Right lobe of liver (tissue), 6 donors: ENCODE results near the gene RFX8. TPM values are rescaled to one million over a fixed set of nuclear protein-coding genes. Genes with fewer than 3 reads are reported as not detected.

Experiments used
- ATAC-seq, 4 donors: fragments of 200-7000 bp; cut with Tn5 transposase; one replicate each; pipeline ENCODE4 v1.9.1; 2020; ENCODE audit warnings: mild to moderate bottlenecking in 4 of 4, moderate library complexity in 4 of 4
- DNase-seq, 3 donors: peaks; one replicate each; pipeline ENCODE4 v3.0.0-alpha.2; 2020
- H3K27ac ChIP-seq, 3 donors: fragments of 200-600 bp; one replicate each; pipeline ENCODE4 v1.8.0; 2022
- H3K27me3 ChIP-seq, 2 donors: fragments of 200-600 bp; one replicate each; pipeline ENCODE4 v1.8.0; 2022
- H3K36me3 ChIP-seq, 4 donors: fragments of 200-600 bp; sonication (generic) in 1 of 4; one replicate each; pipeline versions ENCODE4 v1.5.1 to v1.8.0; 2017 to 2022; ENCODE audit warnings: control low read depth in 1 of 4
- H3K4me1 ChIP-seq, 4 donors: fragments of 200-600 bp; sonication (generic) in 1 of 4; one replicate each; pipeline versions ENCODE4 v1.5.1 to v1.8.0; 2017 to 2022; ENCODE audit warnings: control low read depth in 1 of 4
- H3K4me3 ChIP-seq, 3 donors: fragments of 200-600 bp; one replicate each; pipeline ENCODE4 v1.8.0; 2022
- H3K9me3 ChIP-seq, 4 donors: fragments of 200-600 bp; sonication (generic) in 1 of 4; one replicate each; pipeline versions ENCODE4 v1.5.1 to v1.8.0; 2017 to 2022; ENCODE audit warnings: control low read depth in 1 of 4
- POLR2A ChIP-seq: fragments of 450-650 bp; IDR thresholded peaks from one replicate; pipeline ENCODE4 v1.6.1; 2017; ENCODE audit warnings: antibody characterized with exemption, mild to moderate bottlenecking
- WGBS: methylation state at CpG from one replicate; pipeline ENCODE4 v1.1.6; 2018; ENCODE audit warnings: low coverage, low lambda C conversion rate; ENCODE audit not compliant: insufficient coverage; ENCODE audit errors: missing lambda C conversion rate; 5-methylcytosine and 5-hydroxymethylcytosine counted together
- intact Hi-C, 2 donors: fragments of 100-400 bp; cut with DNase I; formaldehyde crosslinking; loops; one replicate each; pipeline versions ENCODE4 v1.11.2 to v1.14.1; 2022
- total RNA-seq, 6 experiments: library from RNA; depleted of rRNA in 2 of 6; stranded (reverse); fragments of >200 nt in 2 of 6; fragmentation: NEBNext Ultra II Directional in 3 of 6; extraction: Animal tissue kit (Norgen Biotek cat#: 25700) in 3 of 6; gene quantifications; one replicate each; pipeline versions ENCODE4 v1.1.0 to v1.2.4, GENCODE V29; 2016 to 2023
- TF ChIP-seq, protein P1 (sequence below), 4 donors: fragments of 200-600 bp in 3 of 4; fragments of 450-650 bp in 1 of 4; IDR thresholded peaks; one replicate each; pipeline versions ENCODE4 v1.5.1 to v1.8.0; 2016 to 2022; ENCODE audit warnings: antibody characterized with exemption in 4 of 4, mild to moderate bottlenecking in 2 of 4
- donor health status: DM: no; HTN: yes; CAD: no.
- donor health status: DM: no; HTN: no; CAD: no.
- donor health status: DM: no; HTN: no; CAD: no.
- donor health status: DM: no; HTN: yes; CAD: no.
- donor health status: DM: no; HTN: yes; CAD: no.

Gene RFX8
- total RNA-seq, 6 experiments from 2014 or later = not detected

GRCh38 chr2:101396316-101396717 is 78.6 kb downstream of the RFX8 start:
- 69% methylated on average over 2 of the region's 2 CpGs for WGBS
- H3K4me1 ChIP-seq = no peaks in the 10 kb centered on the region
- H3K4me3 ChIP-seq = no peak overlapping the region
- ATAC-seq (no peak), DNase-seq (no peak)
- H3K27ac ChIP-seq = no peak overlapping the region
- H3K9me3 ChIP-seq = no peaks in the 10 kb centered on the region
- intact Hi-C loops = no loop called here
- no peaks in the 10 kb centered on the region for H3K27me3 ChIP-seq
- no peak for TF ChIP-seq POLR2A
- TF ChIP-seq, protein P1, sequence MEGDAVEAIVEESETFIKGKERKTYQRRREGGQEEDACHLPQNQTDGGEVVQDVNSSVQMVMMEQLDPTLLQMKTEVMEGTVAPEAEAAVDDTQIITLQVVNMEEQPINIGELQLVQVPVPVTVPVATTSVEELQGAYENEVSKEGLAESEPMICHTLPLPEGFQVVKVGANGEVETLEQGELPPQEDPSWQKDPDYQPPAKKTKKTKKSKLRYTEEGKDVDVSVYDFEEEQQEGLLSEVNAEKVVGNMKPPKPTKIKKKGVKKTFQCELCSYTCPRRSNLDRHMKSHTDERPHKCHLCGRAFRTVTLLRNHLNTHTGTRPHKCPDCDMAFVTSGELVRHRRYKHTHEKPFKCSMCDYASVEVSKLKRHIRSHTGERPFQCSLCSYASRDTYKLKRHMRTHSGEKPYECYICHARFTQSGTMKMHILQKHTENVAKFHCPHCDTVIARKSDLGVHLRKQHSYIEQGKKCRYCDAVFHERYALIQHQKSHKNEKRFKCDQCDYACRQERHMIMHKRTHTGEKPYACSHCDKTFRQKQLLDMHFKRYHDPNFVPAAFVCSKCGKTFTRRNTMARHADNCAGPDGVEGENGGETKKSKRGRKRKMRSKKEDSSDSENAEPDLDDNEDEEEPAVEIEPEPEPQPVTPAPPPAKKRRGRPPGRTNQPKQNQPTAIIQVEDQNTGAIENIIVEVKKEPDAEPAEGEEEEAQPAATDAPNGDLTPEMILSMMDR (IDR thresholded peaks at IDR 0.05) = no peak
- H3K36me3 ChIP-seq = no peaks in the 10 kb centered on the region

- 65% methylated on average over 4 of the region's 6 CpGs for WGBS
- intact Hi-C loops = no loop called here
- no peak for ATAC-seq
- Histone ChIP-seq H3K9me3 (no peaks in the 10 kb centered on the region), H3K36me3 (no peaks in the 10 kb centered on the region), H3K4me1 (no peaks in the 10 kb centered on the region), H3K4me3 (no peak overlapping the region), H3K27me3 (no peaks in the 10 kb centered on the region), H3K27ac (no peak overlapping the region)
- TF ChIP-seq, protein P1 (IDR thresholded peaks at IDR 0.05) = no peak
- TF ChIP-seq POLR2A = no peak
- DNase-seq = peak in 1 of 3 donors; percentile 19
Measured at GRCh38 chr2:101395545-101396315, 79.2 kb downstream of the RFX8 start.

DNA sequence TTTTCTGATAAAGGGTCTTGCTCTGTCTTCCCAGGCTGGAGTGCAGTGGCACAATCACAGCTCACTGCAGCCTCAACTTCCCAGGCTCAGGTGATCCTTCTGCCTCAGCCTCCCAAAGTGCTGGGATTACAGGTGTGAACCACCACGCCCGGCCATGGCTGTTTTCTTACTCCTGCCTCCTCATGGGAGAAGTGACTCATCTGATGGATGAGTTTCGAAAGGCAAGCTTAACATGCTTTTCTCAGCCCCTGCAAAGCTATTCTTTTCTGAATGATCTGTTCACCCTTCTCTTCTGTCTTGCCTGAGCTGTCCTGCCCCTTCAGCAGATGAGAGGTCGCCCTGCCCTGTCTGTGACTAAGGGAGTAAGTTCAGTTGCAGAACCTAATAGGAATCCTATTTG is 86.7 kb downstream of the RFX8 start:
- 63% methylated on average over 4 of the region's 4 CpGs for WGBS
- Histone ChIP-seq H3K9me3 (no peaks in the 10 kb centered on the region), H3K36me3 (no peaks in the 10 kb centered on the region), H3K4me1 (peaks cover 0 to 11% (median 0%) of the 10 kb centered on the region in 4 donors), H3K4me3 (no peak overlapping the region), H3K27me3 (peaks cover 7 to 21% of the 10 kb centered on the region in 2 donors), H3K27ac (no peak overlapping the region)
- intact Hi-C loops = no loop called here
- ATAC-seq (no peak), DNase-seq (no peak)
- no peak for TF ChIP-seq POLR2A
- TF ChIP-seq, protein P1 (IDR thresholded peaks at IDR 0.05) = no peak

DNA sequence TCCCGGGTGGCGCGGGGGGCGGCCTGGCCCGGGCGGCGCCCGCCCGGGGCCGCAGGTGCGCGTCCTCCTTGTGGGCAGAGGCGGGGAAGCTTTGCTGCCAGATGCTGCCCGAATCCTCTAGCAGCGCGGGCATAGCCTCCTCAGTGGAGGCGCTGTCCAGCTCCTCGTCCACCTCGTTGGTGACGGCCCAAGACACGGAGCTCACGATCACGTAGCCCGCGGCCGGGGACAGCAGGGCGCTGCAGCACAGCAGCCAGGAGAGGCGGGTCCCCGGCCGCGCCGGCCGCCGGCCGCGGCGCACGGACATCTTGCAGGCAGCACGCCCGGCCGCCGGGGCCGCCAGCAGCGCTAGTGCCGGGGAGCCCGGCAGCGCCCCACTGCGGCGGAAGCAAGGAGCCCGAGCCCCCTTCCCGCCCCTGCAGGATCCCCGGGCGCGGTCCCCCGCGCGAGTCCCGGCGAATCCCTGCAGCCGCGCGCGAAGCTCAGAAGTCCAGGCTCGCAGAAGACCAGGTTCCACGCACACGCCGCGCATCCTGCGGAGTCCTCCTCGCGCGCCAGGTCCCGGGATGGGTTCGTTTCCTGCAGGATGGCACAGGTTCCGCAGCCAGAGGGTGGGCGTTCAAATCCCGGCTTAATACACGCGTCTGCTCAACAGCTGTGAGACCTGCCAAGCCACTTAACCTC is 87.6 kb downstream of the RFX8 start, which contains the start of gene CREG2:
TSS of gene CREG2 (minus strand) at position 353 of the 684 bp plus-strand sequence. CDS start at position 307, 46 bp downstream.
- DNase-seq = peak; percentile 73 to 80 (median 79)
- ATAC-seq = peak; percentile 91 to 95 (median 94)
- intact Hi-C loops = no loop called here
- H3K27ac ChIP-seq = no peak within 1 kb of the TSS
- 2% methylated on average over 12 of the region's 79 CpGs for WGBS
- peak within 1 kb of the TSS; percentile 25 to 41 (median 27) for H3K4me3 ChIP-seq
- no peaks in the 10 kb centered on the region for H3K9me3 ChIP-seq
- TF ChIP-seq, protein P1 (IDR thresholded peaks at IDR 0.05) = peak; percentile 29 to 57 (median 47)
- TF ChIP-seq POLR2A = no peak
- H3K27me3 ChIP-seq = peaks cover 7 to 21% of the 10 kb centered on the region in 2 donors
- H3K4me1 ChIP-seq = peaks cover 0 to 11% (median 0%) of the 10 kb centered on the region in 4 donors
- no peaks in the 10 kb centered on the region for H3K36me3 ChIP-seq
